Amniotic epithelial cell (primary cell): Measurements from ENCODE around the gene ZNF384.

ENCODE experiments used
- DNase-seq: peaks from one replicate; pipeline ENCODE4 v3.0.0-alpha.2; 2010; ENCODE audit warnings: low read depth

ZNF384 gene

GRCh38 chr12:6699259-6699988, 10.2 kb upstream of the ZNF384 start:
- no peak for DNase-seq

GRCh38 chr12:6698352-6699046, 9.3 kb upstream of the ZNF384 start:
- no peak for DNase-seq

DNA sequence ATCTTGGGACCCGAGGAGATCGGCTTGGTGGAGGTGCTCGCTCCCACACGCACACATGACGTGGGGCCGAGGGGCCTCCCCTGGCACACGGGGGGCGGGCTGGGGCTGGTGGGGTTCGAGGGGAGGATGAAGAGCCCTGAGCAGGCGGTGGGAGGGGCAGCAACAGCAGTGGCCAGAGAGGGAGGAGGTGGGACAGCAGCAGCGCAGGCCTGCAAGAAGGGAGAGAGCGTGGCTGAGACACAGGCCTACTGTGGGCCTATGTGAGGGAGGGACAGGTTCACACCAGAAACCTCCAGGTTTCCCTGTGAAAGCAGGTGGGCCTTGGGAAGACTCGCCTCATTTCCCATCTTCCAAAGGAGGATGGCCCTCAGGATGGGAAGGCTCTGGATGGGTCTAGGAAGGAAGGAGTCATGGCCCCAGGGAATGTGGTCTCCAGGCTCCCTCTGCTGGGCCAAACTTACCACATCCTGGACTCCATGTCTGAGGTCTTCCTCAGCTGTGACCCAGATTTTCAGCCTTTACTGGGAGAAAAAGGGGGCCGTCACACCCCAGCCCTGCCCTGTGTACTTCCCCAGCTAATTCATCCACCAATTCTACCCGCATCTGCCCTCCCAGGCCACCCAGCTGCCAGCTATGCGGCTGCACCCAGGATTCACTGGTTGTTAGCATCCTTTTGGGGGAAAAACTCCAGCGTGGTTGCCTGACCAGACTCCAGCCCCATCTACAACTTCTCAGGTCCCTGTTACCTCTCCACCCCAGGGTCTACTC, 8.6 kb upstream of the ZNF384 start:
- DNase-seq: peak; percentile 57

DNA sequence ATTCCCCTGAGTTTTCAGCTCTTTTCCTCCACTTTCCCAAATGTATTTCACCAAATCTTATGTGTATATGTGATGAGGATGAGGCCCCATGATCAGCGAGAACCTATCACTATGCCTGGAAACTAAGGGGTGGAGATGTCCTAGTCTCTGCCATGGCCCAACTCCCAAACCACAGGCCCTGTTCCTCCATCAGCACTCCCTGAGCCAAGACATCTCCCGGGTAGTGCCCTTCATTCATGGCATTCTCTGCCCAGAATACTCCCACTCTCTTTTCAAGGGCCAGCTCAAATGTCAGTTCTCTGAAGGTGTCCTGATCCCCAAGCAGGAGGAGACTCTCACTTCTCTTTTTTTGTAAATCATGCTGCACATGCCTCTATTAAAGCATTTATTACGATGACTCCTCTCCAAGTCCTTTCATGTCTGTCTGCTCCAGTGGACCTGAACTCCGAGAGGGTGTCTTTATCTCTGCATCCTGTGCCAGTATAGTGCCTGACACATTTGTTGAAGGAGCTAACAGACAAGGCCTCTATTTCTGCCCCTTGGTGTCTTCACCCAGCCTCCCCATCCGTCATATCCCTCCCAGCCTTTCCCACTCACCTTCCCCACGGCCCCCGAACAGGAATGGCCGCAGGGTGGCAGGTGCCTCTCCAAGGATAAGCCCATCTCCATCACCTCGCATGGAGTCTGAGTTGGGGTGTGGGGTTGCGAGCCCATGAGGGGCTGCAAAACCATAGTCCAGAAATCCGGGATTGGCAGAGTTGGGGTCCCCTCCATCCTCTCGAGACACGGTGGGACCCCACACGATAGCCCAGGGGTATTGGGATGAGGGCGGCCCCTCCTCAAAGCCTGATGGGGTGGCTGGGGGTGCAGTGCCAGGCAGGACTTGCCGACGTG, 7.8 kb upstream of the ZNF384 start:
- DNase-seq: no peak

GRCh38 chr12:6695313-6696045, 6.3 kb upstream of the ZNF384 start:
- DNase-seq: no peak

DNA sequence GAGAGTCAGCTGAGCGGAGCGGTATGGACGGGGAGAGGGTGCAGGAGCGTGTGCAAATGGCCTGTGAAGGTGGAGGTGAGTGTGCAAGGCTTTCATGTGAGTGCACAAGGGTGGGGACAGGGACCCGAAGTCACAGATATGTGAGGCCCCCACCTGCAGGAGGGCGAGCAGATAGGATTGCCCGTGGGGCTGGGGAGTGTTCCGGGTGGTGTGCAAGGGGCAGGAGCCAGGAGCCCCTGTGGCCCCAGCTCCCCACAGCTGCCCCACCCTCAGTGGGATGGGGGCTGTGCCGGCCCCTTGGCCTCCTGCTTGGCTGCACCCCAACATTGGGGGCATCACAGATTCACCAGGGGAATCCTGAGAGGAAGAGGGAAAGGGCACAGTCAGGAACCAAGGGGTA, 5.5 kb upstream of the ZNF384 start:
- no peak for DNase-seq

DNA sequence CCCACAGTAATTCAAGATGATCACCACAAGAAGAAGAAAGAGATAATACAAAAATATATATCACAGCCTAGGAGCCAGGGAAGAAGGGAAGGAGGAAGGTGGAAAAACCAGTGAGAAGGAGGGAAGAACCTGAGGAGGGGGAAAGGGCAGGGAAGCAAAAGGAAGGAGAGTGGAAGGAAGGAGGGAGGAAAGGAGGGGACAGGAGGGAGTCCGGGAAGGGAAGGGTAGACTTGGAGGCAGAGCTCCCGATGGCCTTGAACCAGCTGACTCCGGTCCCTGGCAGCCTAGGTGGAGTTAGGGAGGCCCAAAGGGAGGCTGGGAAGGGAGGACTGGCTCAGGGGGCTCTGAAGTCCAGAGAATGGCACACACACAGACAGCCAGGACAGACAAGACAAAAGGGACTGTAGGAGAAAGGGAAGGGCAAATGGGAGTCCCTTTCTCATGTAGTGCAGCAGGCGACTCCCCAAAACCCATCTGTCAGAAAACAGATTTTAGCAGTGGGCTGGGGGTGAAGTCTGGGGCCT, 4.7 kb upstream of the ZNF384 start:
- DNase-seq: no peak

DNA sequence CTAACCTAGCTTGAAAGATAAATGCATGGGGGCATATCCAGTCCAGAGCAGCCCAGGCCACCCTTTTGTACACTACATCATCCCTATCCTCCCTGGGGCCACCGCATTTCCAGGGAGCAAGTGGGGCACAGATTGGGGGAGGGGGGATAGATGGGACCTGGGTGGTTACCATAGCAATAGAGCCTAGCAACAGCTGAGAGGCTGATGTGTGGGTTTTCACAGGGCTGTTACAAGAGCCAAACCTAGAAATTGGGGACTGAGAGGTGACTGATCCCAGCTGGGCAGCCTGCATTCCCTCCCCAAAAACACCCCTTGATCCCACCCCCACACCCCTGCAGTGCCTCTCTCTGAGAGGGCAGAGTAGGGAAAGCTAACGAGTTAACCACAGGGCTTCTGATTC, 3.7 kb upstream of the ZNF384 start:
- DNase-seq: no peak

DNA sequence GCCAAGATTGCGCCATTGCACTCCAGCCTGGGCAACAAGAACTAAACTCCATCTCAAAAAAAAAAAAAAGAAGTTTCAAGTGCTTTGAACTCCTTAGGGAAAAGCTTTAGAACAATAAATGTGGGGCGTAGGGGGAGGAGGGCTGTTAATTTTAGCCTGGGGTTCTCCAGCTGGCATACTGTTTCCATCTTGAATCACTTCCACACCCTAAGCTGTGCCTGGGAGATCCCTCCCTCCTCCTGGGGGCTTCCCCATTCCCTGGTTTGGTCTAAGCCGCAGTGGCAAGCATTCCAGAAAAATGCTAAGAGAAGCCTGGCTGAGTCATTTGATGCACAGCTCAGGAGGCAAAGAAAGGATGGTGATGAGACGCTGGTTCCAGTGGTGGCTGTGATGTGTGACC, 2.3 kb upstream of the ZNF384 start:
- DNase-seq: peak; percentile 53

DNA sequence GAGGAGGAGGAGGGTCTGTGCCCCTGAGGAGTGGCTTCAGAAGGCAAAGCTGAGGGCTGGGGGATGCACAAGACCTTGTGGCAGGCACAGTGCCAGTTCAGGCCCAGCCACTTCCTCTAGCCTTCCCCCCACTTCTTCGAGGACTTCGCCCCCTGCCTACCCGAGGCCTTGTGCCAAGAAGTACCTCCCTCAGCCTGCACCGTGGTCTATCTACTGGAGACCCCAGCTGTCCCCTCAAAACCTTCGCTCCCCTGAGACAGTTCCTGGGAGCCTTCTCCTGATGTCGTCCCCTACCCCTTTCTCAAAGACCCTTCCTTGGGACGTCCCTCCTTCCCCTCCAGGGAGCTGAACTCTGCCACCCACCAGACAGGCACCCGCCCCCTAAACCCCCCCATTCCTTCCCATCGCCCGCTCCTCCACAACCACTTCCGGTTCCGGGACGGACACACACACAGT, 604 bp downstream of the ZNF384 start:
- no peak for DNase-seq

GRCh38 chr12:6685814-6686213, 3.4 kb downstream of the ZNF384 start:
- DNase-seq: no peak

DNA sequence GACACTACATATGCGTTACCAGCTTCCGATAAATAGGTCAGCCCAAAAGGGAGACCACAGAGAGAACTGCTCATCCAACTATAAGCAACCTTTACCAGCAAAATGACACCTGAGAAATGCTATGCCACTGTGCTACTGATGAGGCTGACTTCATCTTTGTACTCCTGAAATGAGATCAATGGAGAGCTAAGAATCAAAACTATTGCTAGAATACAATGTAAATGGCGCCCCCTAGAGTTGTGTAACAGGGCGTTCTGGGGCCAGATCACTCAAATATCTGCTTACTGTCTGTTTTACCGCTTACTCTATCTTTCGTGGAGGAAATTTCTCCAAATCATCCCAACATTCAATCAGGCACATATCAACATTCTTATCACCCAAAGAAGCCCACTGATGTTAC, 4.6 kb downstream of the ZNF384 start:
- no peak for DNase-seq

GRCh38 chr12:6676962-6677361, 12.2 kb downstream of the ZNF384 start:
- no peak for DNase-seq

DNA sequence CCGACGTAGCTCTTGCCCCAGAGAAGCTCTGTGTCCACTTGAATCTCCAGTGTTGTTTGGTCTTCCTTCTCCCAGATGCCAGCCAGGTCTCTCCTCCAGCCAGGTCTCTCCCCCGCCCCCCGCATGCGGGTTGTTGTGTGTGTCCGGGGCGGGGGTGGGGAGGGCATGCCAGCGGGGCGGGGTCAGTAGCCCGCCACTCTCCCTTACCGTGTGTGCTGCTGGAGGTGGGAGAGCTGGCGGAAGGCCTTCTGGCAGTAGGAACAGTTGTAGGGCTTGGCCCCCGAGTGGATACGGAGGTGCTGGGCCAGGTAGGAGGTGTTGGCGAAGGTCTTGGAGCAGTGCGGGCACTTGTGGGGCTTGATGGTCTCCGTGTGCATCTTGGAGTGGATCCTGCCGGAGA, 17.0 kb downstream of the ZNF384 start:
- DNase-seq: no peak

DNA sequence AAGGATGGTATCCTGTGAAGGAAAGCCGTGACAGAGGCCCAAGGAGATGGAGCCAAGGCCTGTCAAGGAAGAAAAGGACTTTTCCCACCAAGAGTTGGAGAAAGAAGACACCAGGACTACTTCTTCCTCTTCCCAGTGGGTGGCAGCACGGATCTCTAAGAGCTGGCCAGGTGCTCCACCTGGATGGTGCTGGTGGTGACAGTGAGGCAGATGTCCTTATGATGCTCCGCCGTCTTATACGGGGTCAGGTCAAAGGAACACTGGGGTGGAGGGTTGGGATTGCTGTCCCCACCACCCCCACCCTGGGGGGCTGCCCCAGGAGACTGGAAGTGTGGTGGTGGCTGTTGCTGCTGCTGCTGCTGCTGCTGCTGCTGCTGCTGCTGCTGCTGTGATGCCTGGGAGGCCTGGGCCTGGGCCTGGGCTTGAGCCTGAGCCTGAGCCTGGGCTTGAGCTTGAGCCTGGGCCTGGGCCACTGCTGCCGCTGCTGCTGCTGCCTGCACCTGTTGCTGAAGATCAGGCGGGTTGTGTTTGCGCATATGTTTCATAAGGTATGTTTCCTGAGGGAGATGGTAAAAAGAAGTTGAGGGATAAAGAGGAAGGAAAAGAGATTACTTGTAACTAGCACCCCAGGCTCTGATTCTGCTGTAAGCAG, 21.5 kb downstream of the ZNF384 start:
- DNase-seq: no peak

- DNase-seq: no peak
Measured at GRCh38 chr12:6666211-6666610, 23.0 kb downstream of the ZNF384 start.

DNA sequence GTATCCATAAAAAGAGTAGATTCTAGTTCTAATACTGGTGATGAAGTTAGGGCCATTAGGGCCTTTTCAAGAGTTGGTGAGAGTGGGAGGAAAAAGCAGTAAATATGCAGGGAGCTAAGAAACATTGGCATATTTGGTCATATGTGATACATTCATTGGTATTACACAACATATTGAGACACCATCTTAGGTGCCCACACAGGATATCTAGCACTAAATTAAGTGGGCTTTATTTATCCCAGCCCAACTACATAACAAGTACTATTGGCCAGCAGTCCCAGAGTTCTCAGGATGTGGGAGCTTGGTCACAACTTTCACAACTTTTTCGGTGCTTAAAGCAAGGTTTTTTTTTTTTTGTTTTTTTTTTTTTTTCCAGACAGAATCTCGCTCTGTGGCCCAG, 24.3 kb downstream of the ZNF384 start:
- DNase-seq: peak; percentile 8

GRCh38 chr12:6662906-6663742, 26.1 kb downstream of the ZNF384 start, which contains the start of gene ING4:
Gene ING4, minus strand, starts transcription at chr12:6663119. Its CDS starts 18 bp downstream, at chr12:6663101.
- DNase-seq: peak; percentile 99

DNA sequence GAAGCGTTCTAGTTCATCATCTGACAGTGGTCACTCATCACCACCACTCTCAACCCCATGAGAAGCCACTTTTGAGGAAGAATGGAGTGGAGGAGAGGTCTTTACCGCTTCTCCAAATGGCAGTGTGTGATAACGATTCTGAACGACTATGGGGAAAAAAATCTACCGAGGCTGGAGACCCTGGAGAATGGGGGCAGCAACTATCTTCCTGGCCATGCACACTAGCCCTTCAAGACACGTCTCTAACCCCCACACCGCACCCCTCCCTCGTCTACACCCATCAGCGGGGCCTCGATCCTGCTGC, 26.6 kb downstream of the ZNF384 start:
- DNase-seq: no peak

DNA sequence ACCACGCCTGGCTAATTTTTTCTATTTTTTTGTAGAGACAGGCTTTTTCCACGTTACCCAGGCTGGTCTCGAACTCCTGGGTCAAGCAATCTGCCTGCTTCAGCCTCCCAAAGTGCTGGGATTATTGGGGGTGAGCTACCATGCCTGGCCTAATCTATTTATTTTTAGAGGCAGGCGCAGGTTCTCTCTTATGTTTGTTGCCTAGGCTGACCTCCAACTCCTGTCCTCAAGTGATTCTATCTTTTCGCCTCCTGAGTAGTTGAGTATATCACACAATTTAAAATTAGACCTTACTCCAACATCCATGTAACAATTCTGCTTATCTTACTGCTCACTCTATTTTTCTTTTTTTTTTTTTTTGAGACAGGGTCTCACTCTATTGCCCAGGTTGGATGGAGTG, 35.2 kb downstream of the ZNF384 start:
- no peak for DNase-seq
